GM19324 (cell line): Measurements from ENCODE around the gene C19orf25.

ENCODE experiments used
- ATAC-seq: cut with Tn5 transposase; IDR thresholded peaks from one replicate; pipeline ENCODE4 v1.9.1; 2021; ENCODE audit warnings: mild to moderate bottlenecking, moderate library complexity; ENCODE audit not compliant: unreplicated experiment, low FRiP score

C19orf25 gene

DNA sequence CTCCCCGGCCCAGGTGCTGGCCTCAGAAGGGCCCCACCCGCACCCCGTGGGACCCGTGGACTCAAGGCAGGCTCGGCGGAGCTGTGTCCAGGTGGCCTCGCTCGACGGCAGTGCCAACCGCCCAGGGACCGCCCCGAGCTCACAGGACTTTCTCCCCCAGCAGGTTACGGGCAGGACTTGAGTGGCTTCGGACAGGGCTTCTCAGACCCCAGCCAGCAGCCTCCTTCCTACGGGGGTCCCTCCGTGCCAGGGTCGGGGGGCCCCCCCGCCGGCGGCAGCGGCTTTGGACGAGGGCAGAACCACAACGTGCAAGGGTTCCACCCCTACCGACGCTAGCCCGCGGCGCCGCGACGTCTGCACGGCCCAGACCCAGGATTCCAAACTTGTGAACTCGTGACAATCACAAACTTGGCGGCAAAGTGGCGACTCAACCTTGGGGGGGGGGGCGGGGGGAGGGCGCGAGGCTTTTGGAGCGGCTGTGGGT lies 44.4 kb downstream of the C19orf25 start:
- ATAC-seq: no peak

DNA sequence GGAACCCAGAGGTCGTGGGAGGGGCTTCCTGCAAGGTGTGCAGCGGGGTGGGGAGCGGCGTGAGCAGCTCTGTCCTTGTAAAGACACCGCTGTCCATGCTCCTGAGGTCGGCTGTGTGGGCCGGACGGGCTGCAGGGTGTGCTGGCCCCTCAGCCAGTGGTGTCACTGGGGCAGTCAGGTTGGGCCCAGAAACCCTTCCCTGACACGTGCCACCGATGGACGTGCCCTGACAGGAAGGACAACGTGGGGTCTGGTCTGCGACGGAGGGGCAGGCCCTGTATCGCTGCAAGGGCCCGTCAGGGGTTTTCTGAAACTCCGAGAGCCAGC lies 45.0 kb downstream of the C19orf25 start:
- no peak for ATAC-seq

DNA sequence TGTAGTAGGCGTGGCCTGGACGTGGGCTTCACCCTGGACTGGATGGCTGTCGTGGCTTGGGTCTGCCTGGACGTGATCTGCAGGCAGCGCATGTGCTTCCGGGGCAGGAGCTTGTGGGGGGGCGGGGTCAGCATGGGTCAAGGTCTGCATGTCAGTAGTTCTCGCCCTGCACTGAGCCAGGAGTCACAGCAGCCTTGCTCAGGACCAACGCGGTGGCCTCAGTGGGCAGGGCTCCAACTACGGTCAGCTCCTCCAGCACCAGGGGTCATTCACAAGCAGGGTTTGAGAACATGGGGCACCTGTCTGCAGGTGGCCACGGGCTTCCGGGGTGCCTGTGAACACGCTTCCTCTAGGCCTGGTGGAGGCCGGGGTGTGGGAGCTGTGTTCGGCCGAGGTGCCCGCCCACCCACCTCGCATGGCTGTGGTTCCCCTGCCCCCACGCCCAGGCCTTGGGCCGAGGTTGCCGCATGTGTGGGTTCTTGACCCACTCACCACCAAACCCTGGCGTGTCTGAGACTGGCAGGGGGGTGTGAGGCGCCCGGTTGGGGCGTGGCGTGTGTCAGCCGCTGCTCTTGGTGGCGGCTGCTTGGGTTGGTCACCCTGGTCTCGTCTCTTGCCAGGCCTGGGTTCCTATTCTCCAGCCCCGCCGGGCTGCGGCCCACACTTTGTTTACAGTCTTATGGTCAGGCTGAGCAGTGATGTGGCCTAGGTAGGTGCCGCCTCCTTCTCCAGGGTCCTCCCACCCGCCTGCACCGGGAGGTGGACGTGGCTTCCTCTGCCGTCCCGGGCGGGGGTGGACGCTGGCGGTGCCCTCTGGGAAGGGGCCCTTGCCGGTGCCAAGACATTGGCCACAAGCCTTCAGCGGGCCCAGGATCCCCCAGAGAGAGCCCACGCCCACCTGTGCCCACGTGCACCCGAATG lies 45.6 kb downstream of the C19orf25 start:
- ATAC-seq: no peak

DNA sequence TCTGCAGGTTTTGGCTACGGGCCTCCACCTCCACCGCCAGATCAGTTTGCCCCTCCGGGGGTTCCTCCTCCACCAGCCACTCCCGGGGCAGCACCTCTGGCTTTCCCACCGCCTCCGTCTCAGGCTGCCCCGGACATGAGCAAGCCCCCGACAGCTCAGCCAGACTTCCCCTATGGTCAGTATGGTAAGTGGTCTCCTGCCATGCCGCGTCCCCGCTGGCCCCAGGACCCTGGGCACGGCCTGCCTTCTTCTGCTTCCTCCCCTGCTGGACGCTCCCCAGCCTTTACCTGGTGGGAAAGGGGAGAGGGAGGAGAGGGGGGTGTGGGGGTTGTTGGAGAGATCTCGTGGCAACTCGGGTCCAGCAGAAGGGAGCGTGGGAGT lies 46.5 kb downstream of the C19orf25 start:
- ATAC-seq: no peak

DNA sequence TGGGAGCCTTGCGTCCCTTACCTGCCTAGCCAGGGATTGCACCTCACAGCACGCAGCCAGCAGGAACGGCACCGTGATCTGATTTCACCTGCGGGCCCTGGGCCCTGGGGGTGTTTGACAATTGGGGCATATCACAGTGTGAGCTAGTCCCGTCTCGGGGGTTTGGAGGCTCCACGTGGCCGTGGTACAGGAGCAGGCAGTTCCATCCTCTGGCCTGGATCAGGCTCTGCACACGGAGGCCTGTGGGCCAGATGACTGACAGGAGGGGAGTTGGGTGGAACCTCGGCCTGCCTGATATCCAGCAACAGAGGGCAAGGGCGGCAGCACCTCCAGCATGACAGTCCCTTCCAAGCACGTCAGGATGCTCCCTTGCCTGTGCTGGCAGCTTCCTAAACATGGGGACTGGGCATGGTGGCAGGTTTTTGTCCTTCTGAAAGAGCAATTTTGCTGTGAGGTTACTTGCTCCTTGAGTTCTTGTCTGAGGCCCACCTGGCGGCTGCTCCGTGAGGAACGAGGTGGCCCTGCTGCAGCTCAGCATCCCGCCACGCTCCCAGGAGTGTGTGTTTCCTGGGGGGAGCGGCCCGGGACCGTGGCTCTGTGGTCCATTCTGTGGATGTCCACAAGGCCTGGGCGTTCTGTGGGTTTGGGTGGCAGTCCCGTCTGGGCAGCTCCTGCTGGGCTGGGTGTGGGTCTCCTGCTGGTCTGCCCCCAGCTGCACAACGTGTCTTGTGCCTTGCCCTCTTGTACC lies 47.1 kb downstream of the C19orf25 start:
- no peak for ATAC-seq

DNA sequence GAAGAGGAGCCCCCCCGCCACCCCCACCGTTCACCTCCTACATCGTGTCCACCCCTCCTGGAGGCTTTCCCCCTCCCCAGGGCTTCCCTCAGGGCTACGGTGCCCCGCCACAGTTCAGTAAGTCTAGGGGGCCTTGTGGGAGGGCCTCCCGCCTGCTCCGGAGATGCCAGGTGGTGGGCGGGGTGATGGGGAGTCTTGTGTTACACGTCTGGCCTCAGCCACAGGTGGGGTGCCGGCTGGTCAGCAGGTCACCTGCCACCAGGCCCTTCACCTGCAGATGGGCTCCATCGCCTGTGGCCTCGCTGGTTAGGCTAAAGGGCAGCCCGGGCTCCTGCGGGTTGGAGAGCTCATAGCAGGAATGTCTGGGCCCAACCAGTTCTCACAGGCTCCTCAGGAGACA lies 48.8 kb downstream of the C19orf25 start:
- ATAC-seq: no peak

DNA sequence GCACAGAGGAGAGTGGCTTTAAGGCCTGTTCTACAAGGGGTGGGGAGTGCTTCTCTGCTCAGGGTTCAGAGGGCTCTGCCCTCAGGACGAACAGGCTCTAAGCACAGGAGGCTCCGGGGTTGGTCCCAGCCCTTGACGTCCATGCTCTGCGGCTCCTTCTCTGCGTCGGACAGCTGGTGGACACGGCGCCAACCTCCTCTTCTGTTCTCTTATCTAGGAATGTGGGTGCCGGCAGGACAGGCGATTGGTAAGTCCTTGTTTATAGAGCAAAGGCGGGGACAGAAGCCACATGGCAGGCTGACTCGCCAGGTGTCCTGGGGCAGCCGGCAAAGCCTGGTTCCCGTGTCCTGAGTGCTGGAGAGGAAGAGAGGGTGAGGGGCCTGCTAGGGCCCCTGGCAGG lies 49.3 kb downstream of the C19orf25 start:
- no peak for ATAC-seq

DNA sequence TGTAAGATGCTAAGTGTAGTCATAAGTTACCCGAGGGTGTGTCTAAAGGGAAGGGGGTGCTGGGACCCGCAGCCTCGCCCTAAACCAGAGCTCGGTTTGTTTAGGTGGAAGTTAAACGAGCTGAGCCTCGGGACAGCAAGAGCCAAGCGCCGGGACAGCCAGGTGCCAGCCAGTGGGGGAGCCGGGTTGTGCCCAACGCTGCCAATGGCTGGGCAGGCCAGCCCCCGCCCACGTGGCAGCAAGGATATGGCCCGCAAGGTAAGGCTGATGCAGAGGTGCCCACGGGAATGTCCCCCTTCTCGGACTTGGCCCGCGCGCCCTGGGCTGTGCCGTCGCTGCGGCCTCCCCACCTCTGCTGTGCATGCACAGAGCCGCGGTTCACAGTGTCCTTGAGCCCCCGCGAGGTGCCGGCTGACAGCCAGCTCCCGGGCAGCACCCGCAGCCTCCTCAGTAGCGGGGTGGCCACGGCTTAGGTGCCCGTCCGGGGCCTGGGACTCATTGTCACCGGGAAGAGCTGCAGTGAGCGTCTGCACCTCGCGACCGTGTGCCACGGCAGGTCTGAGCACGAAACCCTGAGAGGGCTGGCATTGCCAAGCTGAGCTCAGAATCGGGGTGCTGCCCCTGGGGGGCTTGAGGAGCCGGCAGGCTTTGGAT lies 50.1 kb downstream of the C19orf25 start:
- ATAC-seq: no peak

DNA sequence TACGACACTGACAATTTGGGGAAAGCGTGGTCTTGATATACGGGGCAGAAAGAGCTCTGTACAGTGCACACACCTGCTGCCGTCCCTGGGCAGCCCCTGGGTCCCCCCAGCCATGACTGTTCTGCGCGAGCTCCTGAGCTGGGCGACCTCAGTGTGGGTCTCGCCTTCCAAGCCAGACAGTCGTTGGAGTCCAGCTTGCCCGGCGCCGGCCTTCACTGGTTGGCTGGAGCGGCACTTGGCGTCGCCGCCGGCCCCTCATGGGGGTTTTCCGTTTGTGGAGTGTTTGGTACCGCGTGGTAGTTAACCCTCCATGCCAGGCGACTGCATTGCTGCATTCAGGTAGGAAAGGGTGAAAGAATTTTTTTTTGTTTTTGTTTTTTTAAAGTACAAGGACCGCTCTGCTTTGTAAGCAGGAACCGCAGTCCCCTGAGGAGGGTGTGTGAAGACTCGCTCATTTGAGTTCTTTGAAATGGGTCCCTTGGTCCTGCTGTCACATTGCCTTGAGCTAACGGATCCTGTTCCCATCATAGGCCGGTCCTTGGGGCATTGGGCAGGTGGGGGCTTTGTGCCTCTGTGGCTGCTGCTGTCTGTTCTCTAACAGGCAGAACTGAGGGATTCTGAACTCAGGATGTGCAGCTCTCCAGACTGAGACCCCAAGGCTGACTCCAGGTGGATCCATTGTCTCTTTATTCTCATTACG lies 51.6 kb downstream of the C19orf25 start:
- ATAC-seq: no peak

DNA sequence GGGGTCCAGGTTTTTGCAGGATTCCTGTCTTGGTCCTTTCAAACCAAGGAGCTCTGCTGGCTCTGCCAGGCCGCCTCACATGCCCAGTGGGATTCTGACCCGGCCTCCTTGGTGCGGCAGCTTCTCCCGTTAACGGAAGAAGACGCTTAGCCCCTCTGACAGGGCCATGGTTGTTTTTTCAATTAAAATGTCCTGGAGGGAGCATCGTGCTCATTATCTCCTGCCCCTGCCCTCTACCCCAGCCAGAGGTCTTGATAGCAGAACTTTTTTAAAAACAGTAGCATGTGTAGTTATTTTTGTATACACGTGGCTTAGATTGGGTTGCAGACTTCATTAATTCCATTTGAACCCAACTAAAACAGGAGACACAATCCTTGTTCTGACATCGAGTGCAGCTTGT lies 52.3 kb downstream of the C19orf25 start:
- no peak for ATAC-seq

DNA sequence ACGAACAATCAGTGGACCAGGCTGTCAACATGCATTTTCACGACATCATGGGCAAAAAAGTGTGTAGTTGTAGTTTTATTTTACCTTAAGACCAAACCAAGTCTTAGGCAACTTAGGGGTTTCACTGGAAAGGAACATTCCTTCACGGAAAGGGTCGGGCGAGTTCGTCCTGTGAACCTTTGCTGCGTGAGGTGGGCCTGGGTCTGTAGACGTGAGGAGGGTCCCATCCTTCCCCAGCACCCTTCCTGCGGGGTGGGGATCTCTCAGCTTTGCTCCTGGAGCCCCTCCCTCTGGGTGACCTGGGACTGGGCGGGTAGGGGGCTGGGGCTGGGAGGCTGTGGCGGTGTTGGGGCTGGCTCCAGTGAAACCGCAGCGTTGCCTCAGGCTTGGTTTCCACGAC lies 53.1 kb downstream of the C19orf25 start:
- ATAC-seq: no peak

DNA sequence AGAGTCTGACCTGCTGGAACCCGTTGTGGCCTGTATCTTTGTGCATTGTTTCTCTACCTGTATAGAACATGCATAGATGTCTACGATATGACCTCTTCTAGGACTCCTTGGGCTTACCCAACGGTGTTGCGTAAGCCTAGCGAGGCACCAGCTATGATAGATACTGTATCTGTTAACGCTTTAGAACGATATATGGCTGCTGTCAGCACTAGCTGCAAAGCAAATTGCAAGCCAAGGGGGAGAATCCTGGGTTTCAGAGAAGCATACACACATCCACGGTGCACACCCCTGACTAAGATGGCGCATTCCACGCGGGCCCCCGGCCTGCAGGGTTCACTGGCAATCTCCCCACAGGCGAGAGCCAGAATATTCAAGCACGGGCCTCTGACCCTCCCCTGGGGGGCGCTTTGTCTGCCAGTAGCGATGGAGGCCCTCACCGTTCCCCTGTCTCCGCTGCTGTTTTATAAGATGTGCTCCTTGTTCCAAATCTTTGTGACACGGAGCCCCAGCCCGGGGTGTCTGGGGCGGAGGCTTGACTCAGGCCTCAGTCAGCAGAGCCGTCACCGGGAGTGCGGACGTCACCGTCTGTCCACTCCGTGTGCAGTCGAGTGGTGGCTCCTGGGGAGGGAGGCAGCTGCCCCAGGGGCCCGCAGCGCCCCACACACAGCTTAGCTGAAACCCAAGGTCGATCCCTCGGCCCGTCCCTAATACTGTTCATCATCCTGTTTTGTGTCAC lies 53.7 kb downstream of the C19orf25 start:
- ATAC-seq: no peak

DNA sequence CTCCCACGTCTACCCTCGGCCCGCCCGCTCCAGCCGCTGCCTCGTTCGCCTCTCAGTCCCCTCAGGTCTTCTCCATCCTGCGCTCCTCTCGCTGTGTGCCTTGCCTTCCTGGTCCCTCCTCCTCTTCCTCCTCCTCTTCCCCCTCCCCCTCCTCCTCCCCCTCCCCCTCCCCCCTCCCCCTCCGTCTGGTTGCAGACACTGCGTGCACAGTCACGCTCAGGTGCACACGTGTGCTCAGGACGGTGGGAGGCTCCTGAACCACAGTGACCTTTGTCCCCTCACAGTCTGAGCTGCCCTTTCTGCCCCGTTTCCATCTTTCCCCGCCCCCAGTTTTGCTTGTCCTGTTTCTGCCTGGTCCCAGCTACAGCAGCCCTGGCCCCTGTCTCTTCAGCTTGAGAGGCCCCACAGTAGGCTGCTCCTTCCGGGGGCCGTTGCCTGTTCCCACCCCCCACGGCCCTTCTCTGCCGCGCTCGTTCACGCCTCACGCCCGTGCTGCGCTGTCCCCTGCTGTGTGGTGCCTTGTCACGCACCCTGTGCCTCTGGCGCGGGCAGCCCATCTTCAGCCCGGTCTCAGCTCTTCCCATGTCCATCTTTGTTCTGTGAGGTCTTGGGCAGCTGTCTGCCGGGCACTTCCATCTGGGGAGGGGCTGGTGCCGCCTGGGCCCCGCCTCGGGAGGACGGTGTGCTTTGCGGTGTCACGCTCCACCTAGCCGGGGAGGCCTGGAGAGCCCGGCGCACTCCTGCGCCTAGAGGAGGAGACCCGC lies 54.6 kb downstream of the C19orf25 start:
- ATAC-seq: no peak

DNA sequence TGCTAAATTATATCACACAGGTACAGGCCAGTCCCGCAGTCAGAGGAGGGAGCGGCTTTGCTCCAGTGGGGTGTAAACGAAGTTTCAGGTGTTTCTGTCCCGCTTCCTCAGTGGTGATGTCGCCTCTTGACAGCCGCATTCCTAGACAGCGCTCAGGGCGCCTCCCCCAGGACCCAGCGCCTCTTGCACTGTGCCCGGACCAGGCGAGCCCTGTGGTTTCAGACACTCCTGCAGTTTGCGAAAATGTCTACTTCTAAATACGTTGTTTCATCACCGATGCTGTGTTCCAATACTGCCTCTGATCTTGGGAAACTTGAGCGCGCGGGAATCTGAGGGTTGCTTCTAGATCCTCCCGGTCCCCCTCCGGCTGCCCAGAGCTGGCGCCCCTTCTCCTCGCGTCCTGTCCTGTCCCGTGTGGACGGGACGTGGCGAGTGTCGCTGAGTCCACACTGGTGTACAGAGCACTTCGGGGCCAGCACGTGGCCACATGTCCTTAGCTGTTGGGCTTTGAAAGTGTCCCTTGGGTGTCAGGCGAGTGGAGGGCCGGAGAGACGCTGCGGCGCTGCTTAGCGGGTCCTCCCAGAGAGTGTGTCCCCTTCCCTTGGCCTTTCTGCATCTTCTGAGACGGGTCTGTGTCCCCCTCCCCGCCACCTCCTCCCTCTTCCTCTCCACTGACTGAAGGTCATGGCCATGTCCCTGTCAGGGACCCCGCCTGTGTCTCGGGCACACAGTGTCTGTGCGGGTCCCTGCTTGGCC lies 55.4 kb downstream of the C19orf25 start:
- ATAC-seq: no peak
